ENCODE data around the gene TRAP1. TPM values are rescaled to one million over a fixed set of nuclear protein-coding genes. Genes with fewer than 3 reads are reported as not detected.

The TRAP1 gene
- total RNA-seq, 1 donor from 2014 or later, result 94.3 TPM

GRCh38 chr16:3645108-3645503, 72.2 kb downstream of the TRAP1 start:
- Histone ChIP-seq H3K4me3 (ENCODE audit: low read depth, low read length) (no peak overlapping the region), H3K36me3 (ENCODE audit: control insufficient read depth, insufficient read depth, low read length) (peaks cover 2% of the 10 kb centered on the region), H3K27me3 (ENCODE audit: control insufficient read depth, insufficient read depth, low read length) (no peaks in the 10 kb centered on the region)
- TF ChIP-seq CTCF (IDR thresholded peaks at IDR 0.05; ENCODE audit: insufficient read depth, low read length, poor library complexity, severe bottlenecking), result no peak
- no peak for DNase-seq (ENCODE audit: low read depth)

- TF ChIP-seq CTCF (IDR thresholded peaks at IDR 0.05; ENCODE audit: insufficient read depth, low read length, poor library complexity, severe bottlenecking), result no peak
- H3K4me3 ChIP-seq (ENCODE audit: low read depth, low read length), result no peak overlapping the region
- H3K27me3 ChIP-seq (ENCODE audit: control insufficient read depth, insufficient read depth, low read length), result no peaks in the 10 kb centered on the region
- DNase-seq (ENCODE audit: low read depth), result no peak
- H3K36me3 ChIP-seq (ENCODE audit: control insufficient read depth, insufficient read depth, low read length), result peaks cover 2% of the 10 kb centered on the region
Measured at GRCh38 chr16:3643095-3643730, 74.1 kb downstream of the TRAP1 start.

GRCh38 chr16:3642397-3643094, 74.8 kb downstream of the TRAP1 start:
- Histone ChIP-seq H3K27me3 (ENCODE audit: control insufficient read depth, insufficient read depth, low read length) (no peaks in the 10 kb centered on the region), H3K36me3 (ENCODE audit: control insufficient read depth, insufficient read depth, low read length) (peaks cover 2% of the 10 kb centered on the region), H3K4me3 (ENCODE audit: low read depth, low read length) (no peak overlapping the region)
- DNase-seq (ENCODE audit: low read depth), result no peak
- no peak for TF ChIP-seq CTCF (IDR thresholded peaks at IDR 0.05; ENCODE audit: insufficient read depth, low read length, poor library complexity, severe bottlenecking)

- Histone ChIP-seq H3K36me3 (ENCODE audit: control insufficient read depth, insufficient read depth, low read length) (peaks cover 2% of the 10 kb centered on the region), H3K27me3 (ENCODE audit: control insufficient read depth, insufficient read depth, low read length) (no peaks in the 10 kb centered on the region), H3K4me3 (ENCODE audit: low read depth, low read length) (no peak overlapping the region)
- no peak for DNase-seq (ENCODE audit: low read depth)
- no peak for TF ChIP-seq CTCF (IDR thresholded peaks at IDR 0.05; ENCODE audit: insufficient read depth, low read length, poor library complexity, severe bottlenecking)
Measured at GRCh38 chr16:3641801-3642396, 75.4 kb downstream of the TRAP1 start.

- no peak for TF ChIP-seq CTCF (IDR thresholded peaks at IDR 0.05; ENCODE audit: insufficient read depth, low read length, poor library complexity, severe bottlenecking)
- Histone ChIP-seq H3K4me3 (ENCODE audit: low read depth, low read length) (no peak overlapping the region), H3K36me3 (ENCODE audit: control insufficient read depth, insufficient read depth, low read length) (peaks cover 2% of the 10 kb centered on the region), H3K27me3 (ENCODE audit: control insufficient read depth, insufficient read depth, low read length) (no peaks in the 10 kb centered on the region)
- DNase-seq (ENCODE audit: low read depth), result no peak
Measured at GRCh38 chr16:3640632-3641501, 76.5 kb downstream of the TRAP1 start.

Measured in kidney epithelial cell (primary cell).